Esophagus muscularis mucosa (tissue), 4 donors: ENCODE results near the gene FOXC2. TPM values are rescaled to one million over a fixed set of nuclear protein-coding genes. Genes with fewer than 3 reads are reported as not detected.

Experiments used
- DNase-seq: peaks from one replicate; pipeline ENCODE4 v3.0.0-alpha.2; 2017; ENCODE audit errors: extremely low spot score
- H3K27ac ChIP-seq, 4 donors: fragments of 200-600 bp; sonication (generic); replicated peaks in 1 of 4; 1 replicate in 3 of 4; 2 replicates in 1 of 4; pipeline ENCODE4 v1.5.1; 2016 to 2019; ENCODE audit warnings: mild to moderate bottlenecking in 1 of 4
- H3K27me3 ChIP-seq, 4 donors: fragments of 200-600 bp; sonication (generic); one replicate each; pipeline versions ENCODE4 v1.5.1 to v1.6.0; 2016 to 2019
- H3K36me3 ChIP-seq, 4 donors: fragments of 200-600 bp; sonication (generic); one replicate each; pipeline ENCODE4 v1.5.1; 2016 to 2019
- H3K4me1 ChIP-seq, 4 donors: fragments of 200-600 bp; sonication (generic); one replicate each; pipeline ENCODE4 v1.5.1; 2016 to 2019
- H3K4me3 ChIP-seq, 4 donors: fragments of 200-600 bp; sonication (generic); 1 replicate in 2 of 4; 2 replicates in 2 of 4; pipeline ENCODE4 v1.5.1; 2016 to 2019; ENCODE audit warnings: mild to moderate bottlenecking in 4 of 4, moderate library complexity in 1 of 4
- H3K9me3 ChIP-seq, 4 donors: fragments of 200-600 bp; sonication (generic); 1 replicate in 3 of 4; 2 replicates in 1 of 4; pipeline ENCODE4 v1.5.1; 2016 to 2019
- EP300 ChIP-seq: sonication (generic); formaldehyde crosslinking; IDR thresholded peaks from one replicate; pipeline ENCODE4 v1.6.1; 2017; ENCODE audit warnings: antibody characterized with exemption
- POLR2A ChIP-seq: fragments of 450-650 bp; IDR thresholded peaks from one replicate; pipeline ENCODE4 v1.6.1; 2017; ENCODE audit warnings: antibody characterized with exemption, moderate library complexity, mild to moderate bottlenecking, low read depth
- POLR2AphosphoS5 ChIP-seq, 2 donors: sonication (generic); formaldehyde crosslinking; IDR thresholded peaks; one replicate each; pipeline ENCODE4 v1.6.1; 2017; ENCODE audit warnings: antibody characterized with exemption in 2 of 2
- WGBS: methylation state at CpG from one replicate; pipeline ENCODE4 v1.1.5; 2018; 5-methylcytosine and 5-hydroxymethylcytosine counted together
- intact Hi-C: fragments of 100-400 bp; cut with DNase I; formaldehyde crosslinking; loops from one replicate; pipeline ENCODE4 v1.15.1; 2023
- total RNA-seq, 4 donors: library from RNA; depleted of rRNA; stranded (reverse); fragments of >200 nt; gene quantifications; one replicate each; pipeline versions ENCODE4 v1.1.0 to v1.2.1, GENCODE V29; 2016
- TF ChIP-seq, protein P1 (sequence below), 3 experiments: fragments of 200-600 bp in 2 of 3; fragments of 450-650 bp in 1 of 3; sonication (generic) in 2 of 3; IDR thresholded peaks; one replicate each; pipeline ENCODE4 v1.5.1; 2017 to 2019; ENCODE audit warnings: antibody characterized with exemption in 3 of 3, mild to moderate bottlenecking in 2 of 3, moderate library complexity in 1 of 3

FOXC2 gene
- total RNA-seq, 4 donors from 2014 or later, result 0.71 to 1.7 (median 1.1) TPM

DNA sequence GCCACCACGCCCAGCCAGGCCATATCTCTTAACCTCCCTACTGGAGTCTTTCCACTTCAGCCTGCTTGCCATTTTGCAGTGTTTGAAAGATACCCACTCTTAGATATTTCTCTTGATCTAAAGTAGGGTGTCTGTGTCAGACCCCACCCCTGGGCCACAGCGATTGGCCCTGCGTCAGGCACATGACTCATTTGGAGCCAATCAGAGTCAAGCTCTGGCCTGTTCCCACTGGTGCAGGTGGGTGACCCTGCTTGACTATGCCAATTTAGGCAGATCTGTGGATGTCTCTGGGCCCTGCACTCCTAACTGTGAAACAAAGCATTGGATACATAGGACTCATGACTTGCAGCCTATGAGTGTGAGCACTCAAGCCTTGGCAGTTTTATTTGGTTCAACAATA is 39.3 kb downstream of the FOXC2 start:
- H3K4me1 ChIP-seq, result no peaks in the 10 kb centered on the region
- H3K27ac ChIP-seq, result no peak overlapping the region
- H3K9me3 ChIP-seq, result no peaks in the 10 kb centered on the region
- DNase-seq, result no peak
- no peak overlapping the region for H3K4me3 ChIP-seq
- TF ChIP-seq EP300, result no peak
- TF ChIP-seq POLR2A, result no peak
- TF ChIP-seq, protein P1, sequence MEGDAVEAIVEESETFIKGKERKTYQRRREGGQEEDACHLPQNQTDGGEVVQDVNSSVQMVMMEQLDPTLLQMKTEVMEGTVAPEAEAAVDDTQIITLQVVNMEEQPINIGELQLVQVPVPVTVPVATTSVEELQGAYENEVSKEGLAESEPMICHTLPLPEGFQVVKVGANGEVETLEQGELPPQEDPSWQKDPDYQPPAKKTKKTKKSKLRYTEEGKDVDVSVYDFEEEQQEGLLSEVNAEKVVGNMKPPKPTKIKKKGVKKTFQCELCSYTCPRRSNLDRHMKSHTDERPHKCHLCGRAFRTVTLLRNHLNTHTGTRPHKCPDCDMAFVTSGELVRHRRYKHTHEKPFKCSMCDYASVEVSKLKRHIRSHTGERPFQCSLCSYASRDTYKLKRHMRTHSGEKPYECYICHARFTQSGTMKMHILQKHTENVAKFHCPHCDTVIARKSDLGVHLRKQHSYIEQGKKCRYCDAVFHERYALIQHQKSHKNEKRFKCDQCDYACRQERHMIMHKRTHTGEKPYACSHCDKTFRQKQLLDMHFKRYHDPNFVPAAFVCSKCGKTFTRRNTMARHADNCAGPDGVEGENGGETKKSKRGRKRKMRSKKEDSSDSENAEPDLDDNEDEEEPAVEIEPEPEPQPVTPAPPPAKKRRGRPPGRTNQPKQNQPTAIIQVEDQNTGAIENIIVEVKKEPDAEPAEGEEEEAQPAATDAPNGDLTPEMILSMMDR (IDR thresholded peaks at IDR 0.05), result no peak
- no peak for TF ChIP-seq POLR2AphosphoS5 (IDR thresholded peaks at IDR 0.05)
- H3K27me3 ChIP-seq, result peaks cover 0 to 96% (median 0%) of the 10 kb centered on the region in 4 donors
- intact Hi-C loops, result no loop called here
- WGBS, result 95% methylated on average over 3 of the region's 3 CpGs
- H3K36me3 ChIP-seq, result no peaks in the 10 kb centered on the region

DNA sequence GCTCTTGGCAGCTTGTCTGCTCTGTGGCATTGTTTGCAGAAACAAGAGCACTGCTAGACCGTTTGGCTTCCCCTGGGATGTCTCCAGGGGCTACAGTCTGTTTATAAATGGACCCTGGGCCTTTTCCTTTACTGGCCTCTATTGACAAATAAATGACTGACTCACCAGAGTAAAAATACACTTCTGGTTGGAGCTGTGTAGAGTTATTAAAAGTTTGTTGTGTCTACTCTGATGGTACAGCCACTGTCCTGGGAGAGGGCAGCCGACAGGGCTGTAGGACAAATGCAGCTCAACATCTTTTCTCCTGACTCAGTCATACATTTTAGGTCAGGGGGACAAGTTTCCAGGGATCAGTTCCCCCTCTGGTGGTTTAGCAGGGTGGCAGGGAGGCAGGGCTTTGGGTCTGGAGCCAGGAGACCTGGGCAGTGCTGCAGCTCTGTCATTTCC is 41.7 kb downstream of the FOXC2 start:
- Histone ChIP-seq H3K36me3 (no peaks in the 10 kb centered on the region), H3K27me3 (peaks cover 0 to 95% (median 0%) of the 10 kb centered on the region in 4 donors), H3K4me3 (no peak overlapping the region), H3K4me1 (peaks cover 0 to 4% (median 2%) of the 10 kb centered on the region in 4 donors), H3K9me3 (no peaks in the 10 kb centered on the region), H3K27ac (no peak overlapping the region)
- no peak for DNase-seq
- WGBS, result 46% methylated on average over 2 of the region's 2 CpGs
- TF ChIP-seq POLR2AphosphoS5 (IDR thresholded peaks at IDR 0.05) (no peak), POLR2A (no peak)
- TF ChIP-seq, protein P1 (IDR thresholded peaks at IDR 0.05), result no peak
- intact Hi-C loops, result no loop called here

DNA sequence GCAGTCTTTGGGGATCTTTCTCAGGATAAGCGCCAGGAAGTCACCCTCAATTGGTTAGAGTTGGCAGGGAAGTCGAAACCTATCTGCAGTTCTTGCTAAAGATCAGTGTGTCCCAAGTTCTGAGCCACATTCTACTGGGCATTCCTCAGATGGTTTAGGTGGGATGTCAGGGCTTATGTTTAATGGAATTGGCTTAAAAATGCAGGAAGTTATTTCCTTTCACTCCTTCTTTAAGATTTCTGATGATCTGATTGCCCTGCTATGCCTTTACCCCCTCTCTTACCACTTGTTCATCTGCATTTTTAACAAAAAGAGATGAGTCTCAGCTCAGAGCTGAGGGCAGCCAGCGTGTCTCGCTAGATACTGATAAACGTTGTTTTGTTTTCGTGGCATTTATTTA is 42.5 kb downstream of the FOXC2 start:
- intact Hi-C loops, result no loop called here
- Histone ChIP-seq H3K4me1 (peaks cover 0 to 4% (median 2%) of the 10 kb centered on the region in 4 donors), H3K9me3 (no peaks in the 10 kb centered on the region), H3K27me3 (peaks cover 0 to 91% (median 0%) of the 10 kb centered on the region in 4 donors), H3K27ac (no peak overlapping the region), H3K36me3 (no peaks in the 10 kb centered on the region), H3K4me3 (no peak overlapping the region)
- TF ChIP-seq, protein P1 (IDR thresholded peaks at IDR 0.05), result no peak
- no peak for TF ChIP-seq POLR2AphosphoS5 (IDR thresholded peaks at IDR 0.05)
- TF ChIP-seq EP300, result no peak
- TF ChIP-seq POLR2A, result no peak
- 79% methylated on average over 4 of the region's 6 CpGs for WGBS
- no peak for DNase-seq

DNA sequence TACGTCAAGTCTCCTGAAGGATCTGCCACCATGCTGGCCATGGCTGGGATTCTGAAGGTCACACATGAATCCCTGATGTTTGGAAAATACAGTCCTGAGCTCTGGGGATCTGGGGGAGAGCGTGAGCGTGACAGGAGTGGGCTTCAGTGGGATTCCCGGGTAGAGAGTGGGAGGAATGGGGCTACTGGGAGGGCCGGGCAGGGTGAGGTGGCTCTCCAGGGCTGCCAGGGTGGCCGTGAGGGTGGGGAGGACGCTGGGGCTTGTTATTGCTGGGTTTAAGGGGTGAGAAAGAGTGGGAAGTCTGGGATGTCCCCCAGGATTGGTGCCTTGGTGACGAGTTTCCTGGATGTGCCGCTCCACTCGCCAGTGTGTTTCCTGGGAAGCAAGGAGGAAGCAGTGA is 43.0 kb downstream of the FOXC2 start:
- TF ChIP-seq, protein P1 (IDR thresholded peaks at IDR 0.05), result no peak
- TF ChIP-seq POLR2AphosphoS5 (IDR thresholded peaks at IDR 0.05), result no peak
- TF ChIP-seq POLR2A, result no peak
- TF ChIP-seq EP300, result no peak
- DNase-seq, result no peak
- no peak overlapping the region for H3K4me3 ChIP-seq
- 85% methylated on average over 10 of the region's 10 CpGs for WGBS
- H3K36me3 ChIP-seq, result no peaks in the 10 kb centered on the region
- no peak overlapping the region for H3K27ac ChIP-seq
- intact Hi-C loops, result no loop called here
- no peaks in the 10 kb centered on the region for H3K9me3 ChIP-seq
- H3K4me1 ChIP-seq, result peaks cover 0 to 4% (median 2%) of the 10 kb centered on the region in 4 donors
- H3K27me3 ChIP-seq, result peaks cover 0 to 85% (median 0%) of the 10 kb centered on the region in 4 donors
